Measurements from ENCODE around the gene NT5DC3.
"Not testable (repeated sequence)": the region's sequence is repeated elsewhere in the genome, so short reads cannot be mapped to it uniquely, and the experiment has no call there.

NT5DC3 gene

DNA sequence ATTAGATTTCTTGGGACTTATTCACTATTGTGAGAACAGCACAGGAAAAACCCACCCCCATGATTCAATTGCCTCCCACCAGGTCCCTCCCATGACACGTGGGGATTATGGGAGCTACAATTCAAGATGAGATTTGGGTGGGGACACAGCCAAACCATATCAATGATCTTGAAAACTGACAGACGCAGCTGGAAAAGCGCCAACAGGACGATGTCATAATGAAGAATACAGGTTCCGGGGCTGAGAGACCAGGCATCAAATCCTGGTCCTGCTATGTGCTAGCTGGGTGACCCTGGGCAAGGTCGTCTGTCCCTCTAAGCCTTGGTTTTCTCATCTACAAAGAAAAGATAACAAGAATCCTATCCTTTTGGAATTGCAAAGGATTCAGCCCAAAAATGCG lies 31.4 kb downstream of the NT5DC3 start:
- DNase-seq (ENCODE audit: low spot score) = not testable (repeated sequence)

DNA sequence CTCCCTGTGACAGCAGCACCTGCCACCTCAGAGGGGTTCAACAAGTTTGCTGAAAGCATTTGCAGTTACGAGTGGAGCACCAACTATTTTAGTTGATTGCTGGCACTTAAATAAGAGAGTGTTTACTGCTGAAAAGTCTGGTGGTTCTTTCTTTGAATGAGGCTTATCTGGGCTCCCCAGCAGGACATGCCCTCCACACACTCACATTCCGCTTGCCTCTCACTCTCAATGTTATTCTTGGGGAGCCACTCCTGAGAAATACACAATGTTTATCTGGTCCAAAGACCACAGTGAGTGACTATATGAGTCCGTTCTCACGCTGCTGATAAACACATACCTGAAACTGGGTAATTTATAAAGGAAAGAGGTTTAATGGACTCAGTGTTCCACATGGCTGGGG lies 31.9 kb downstream of the NT5DC3 start:
- no peak for DNase-seq (ENCODE audit: low spot score)

DNA sequence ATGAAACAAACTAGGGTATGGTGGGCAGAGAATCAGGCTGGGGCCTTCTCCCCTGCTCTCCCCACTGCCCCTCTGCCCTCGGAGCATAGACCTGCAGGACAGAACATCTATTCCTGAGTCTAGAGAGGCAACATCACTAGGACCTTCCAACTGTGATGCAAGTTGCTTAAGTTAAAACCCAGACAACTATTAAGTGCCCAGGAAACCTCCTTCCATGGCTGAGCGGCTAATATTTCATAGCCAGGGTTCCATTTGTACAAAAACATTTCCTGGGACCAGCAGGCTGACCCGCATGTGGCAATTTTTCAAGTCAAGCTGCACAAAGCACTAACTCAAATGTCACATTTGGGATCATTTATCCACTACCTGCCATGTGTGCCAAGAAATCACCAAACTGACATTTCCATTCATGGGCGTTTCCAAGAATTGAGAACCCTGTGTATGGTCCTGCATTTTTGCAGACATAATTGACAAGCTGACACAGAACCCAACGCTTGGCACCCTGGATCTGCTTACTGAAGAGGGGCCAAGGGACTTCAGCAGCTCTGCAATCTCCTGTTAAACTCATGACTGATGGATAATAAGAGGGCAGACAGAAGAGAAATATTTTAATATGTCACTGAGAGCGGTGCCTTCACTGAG lies 32.7 kb downstream of the NT5DC3 start:
- no peak for DNase-seq (ENCODE audit: low spot score)

GRCh38 chr12:103807561-103808238 lies 33.3 kb downstream of the NT5DC3 start:
- DNase-seq (ENCODE audit: low spot score) = no peak

DNA sequence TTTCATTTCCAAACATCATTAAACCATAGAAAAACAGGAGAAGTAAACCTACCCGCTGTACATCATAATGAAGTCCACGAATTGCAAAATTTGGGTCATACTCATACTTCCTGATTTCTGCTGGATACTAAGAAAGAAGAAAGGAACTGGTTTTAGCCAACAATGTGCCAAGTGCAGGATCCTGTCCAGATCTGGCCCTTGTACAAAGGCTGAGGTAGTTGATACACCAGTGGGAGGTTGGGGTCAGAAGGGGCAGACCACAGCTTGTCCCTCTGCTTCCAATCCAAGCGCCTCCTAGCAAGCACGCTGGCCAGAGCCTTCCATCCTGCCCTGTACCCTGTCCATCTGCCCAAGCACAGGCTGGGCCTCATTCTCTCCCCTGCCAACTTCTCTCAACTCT lies 34.2 kb downstream of the NT5DC3 start:
- DNase-seq (ENCODE audit: low spot score) = no peak

GRCh38 chr12:103805655-103806360 lies 35.2 kb downstream of the NT5DC3 start:
- DNase-seq (ENCODE audit: low spot score) = no peak

DNA sequence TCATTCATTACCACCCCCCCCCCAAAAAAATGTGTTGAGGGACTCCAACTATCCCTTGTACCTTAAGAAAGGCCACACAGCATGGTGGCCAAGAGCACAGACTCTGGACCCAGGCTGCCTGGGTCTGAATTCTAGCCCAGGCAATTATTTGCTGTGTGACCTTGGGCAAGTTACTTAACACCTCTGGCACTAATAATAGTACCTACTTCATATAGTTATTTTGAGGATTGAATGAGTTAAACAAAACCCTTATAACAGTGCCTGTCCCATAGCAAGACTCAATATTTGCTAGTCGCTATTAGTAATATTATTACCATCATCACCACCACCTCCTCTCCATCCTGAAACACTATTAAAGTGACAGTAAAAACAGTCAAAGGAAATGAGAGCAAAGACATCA lies 37.2 kb downstream of the NT5DC3 start:
- no peak for DNase-seq (ENCODE audit: low spot score)

- no peak for DNase-seq (ENCODE audit: low spot score)
Observed at GRCh38 chr12:103802586-103802886, 38.5 kb downstream of the NT5DC3 start.

DNA sequence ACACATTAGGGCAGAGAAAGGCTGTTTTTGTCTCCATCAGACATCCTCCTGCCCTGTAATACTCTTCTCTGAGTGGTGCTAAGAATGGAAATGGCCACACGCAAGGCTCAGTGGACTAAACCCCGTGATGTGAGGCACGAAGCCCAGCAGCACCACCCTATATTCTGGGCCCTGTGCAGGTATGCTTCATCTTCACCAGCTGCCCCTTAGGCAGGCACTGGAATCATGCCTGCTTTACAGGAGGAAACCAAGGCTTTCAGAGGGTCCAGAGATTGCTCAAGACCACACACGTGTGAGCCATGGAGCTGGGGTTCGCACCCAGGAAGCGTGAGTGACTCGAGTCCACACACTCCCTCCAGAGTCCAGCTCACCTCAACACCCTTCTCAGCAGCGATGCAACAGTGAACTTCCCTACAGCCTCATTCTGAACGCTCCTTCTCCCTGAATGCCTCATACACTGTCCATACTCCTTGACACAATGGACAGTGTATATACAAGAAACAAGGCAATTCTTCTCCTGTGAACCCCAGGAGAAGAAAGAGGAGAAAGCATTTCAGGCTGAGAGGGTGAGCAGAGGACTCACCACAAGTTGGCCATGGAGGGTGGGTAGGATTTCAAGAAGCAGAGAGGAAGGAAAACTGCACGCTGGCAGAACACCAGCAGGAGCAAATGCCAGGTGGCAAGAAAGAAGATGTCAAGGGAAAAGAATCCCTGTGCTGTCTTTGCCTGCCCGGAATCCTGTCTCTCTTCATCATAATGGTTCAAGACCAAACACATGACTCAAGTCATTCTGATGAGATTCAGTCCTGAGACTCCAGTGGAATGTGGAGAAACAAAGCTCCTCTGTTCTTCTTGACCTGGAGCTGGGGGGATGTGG lies 39.1 kb downstream of the NT5DC3 start:
- DNase-seq (ENCODE audit: low spot score) = no peak

- no peak for DNase-seq (ENCODE audit: low spot score)
Observed at GRCh38 chr12:103799857-103800771, 40.9 kb downstream of the NT5DC3 start.

DNA sequence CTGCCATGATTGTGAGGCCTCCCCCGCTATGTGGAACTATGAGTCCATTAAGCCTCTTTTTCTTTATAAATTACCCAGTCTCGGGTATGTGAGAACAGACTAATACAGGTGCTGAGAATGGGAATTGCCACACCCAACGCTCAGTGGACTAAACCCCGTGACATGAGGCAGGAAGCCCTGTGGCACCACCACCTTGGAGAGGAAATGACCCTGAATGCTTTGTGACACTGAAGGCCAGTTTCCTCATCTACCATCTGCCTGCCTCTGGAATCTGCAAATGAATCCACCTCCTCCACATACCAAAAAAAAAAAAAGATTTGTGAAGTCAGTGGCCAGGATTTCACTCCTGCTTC lies 41.6 kb downstream of the NT5DC3 start:
- no peak for DNase-seq (ENCODE audit: low spot score)

GRCh38 chr12:103798586-103798985 lies 42.4 kb downstream of the NT5DC3 start:
- no peak for DNase-seq (ENCODE audit: low spot score)

DNA sequence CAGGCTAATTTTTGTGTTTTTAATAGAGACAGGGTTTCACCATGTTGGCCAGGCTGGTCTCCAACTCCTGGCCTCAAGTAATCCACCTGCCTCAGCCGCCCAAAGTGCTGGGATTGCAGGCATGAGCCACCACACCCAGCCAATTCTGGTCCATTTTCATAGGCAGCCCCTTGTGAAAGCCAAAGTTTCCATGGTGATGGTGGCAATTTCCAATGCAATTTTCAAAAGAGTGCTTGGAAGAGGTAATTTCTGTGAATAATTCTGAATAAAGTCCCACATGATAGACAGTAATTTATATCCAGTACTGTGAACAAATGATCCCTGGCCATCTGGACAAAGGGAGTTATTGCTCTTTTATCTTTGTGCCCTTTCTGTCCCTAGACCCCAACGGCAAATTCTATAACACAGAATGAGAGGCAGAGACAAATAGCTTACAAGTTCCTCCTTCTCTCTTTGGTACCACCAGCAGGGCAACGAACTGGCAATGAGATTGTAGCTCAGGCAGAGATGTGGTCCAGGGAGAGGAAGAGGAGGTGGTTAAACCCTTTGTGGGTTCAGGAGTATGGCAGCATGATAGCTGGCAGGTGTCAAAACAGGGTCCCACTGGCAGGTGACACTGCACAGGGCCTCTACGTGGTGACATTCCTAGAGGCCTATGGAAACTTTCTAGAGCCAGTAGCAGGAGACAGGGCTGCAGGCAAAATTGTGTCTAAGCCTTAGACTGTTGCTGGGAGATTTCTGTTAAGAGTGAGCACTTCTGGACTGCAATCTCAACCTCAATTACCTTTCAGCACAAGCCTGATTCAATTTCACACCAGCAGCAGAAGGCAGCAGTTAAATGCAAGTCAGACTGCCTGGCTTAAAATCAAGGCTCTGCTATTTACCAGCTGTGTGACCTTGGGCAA lies 46.5 kb downstream of the NT5DC3 start:
- no peak for DNase-seq (ENCODE audit: low spot score)

GRCh38 chr12:103793512-103794045 lies 47.5 kb downstream of the NT5DC3 start:
- DNase-seq (ENCODE audit: low spot score) = no peak

GRCh38 chr12:103793046-103793445 lies 48.0 kb downstream of the NT5DC3 start:
- no peak for DNase-seq (ENCODE audit: low spot score)

- DNase-seq (ENCODE audit: low spot score) = no peak
Observed at GRCh38 chr12:103791350-103791920, 49.6 kb downstream of the NT5DC3 start.

GRCh38 chr12:103786201-103786600 lies 54.8 kb downstream of the NT5DC3 start:
- no peak for DNase-seq (ENCODE audit: low spot score)

DNA sequence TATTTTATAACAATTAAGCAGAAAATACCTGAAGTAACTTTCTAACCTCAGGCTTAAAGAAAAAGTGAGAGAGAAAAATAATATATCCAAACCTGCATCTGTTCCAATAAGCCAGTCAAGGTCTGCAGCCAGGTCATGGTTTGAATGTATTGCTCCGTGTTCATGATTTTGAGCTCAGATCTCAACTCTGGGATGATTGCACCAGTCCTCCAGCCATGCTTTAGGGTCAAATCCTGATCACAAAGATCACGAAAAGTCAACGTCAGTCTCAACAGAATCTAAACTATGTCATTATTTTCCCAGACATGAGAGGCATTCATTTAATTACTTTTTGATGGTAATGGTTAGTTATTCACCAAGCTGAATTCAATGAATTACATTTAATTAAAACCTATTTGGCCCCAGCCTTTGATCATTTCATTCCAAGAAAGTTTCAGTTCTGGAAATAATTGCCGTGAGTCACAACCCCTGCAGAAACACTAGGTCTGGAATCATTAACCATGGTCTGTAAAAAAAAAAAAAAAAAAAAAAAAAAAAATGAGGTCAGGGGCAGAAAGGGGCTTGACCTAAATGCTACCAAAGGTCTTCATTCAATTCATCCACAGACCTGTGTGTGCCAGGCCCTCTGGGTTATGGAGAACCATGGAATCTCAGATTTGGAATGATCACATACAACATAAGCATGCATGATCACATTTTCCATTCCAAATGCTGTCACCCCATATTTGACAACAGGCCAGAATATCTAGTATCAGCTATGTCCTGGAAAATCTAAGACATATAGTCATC lies 55.6 kb downstream of the NT5DC3 start:
- DNase-seq (ENCODE audit: low spot score) = no peak
